Skeletal muscle tissue (tissue), 4 donors: ENCODE data around the gene HAAO. TPM values are rescaled to one million over a fixed set of nuclear protein-coding genes. Genes with fewer than 3 reads are reported as not detected.

ENCODE experiments used
- H3K27ac ChIP-seq: one replicate; pipeline ENCODE4 v1.7.0; 2013; ENCODE audit warnings: mild to moderate bottlenecking, low read depth, low read length, inconsistent platforms
- H3K27me3 ChIP-seq, 3 donors: one replicate each; pipeline ENCODE4 v1.7.0; 2013; ENCODE audit warnings: low read length in 3 of 3; ENCODE audit not compliant: control insufficient read depth in 3 of 3, insufficient read depth in 3 of 3
- H3K36me3 ChIP-seq, 3 donors: one replicate each; pipeline ENCODE4 v1.7.0; 2013; ENCODE audit warnings: low read length in 3 of 3; ENCODE audit not compliant: control insufficient read depth in 3 of 3, insufficient read depth in 3 of 3
- H3K4me1 ChIP-seq, 3 donors: one replicate each; pipeline ENCODE4 v1.7.0; 2013; ENCODE audit warnings: low read length in 3 of 3, mild to moderate bottlenecking in 3 of 3; ENCODE audit not compliant: control insufficient read depth in 3 of 3, insufficient read depth in 3 of 3
- H3K4me3 ChIP-seq, 3 donors: one replicate each; pipeline ENCODE4 v1.7.0; 2013; ENCODE audit warnings: low read length in 3 of 3
- H3K9ac ChIP-seq, 3 donors: one replicate each; pipeline ENCODE4 v1.7.0; 2013; ENCODE audit warnings: low read length in 3 of 3, mild to moderate bottlenecking in 3 of 3, moderate library complexity in 2 of 3, low read depth in 1 of 3
- H3K9me3 ChIP-seq, 3 donors: one replicate each; pipeline ENCODE4 v1.7.0; 2013; ENCODE audit warnings: low read length in 3 of 3; ENCODE audit not compliant: control insufficient read depth in 3 of 3
- total RNA-seq: library from RNA; depleted of rRNA; stranded (reverse); fragments of >200 nt; gene quantifications from one replicate; pipeline ENCODE4 v1.2.3, GENCODE V29; 2014
- donor health status: Osteomylitis.

Gene HAAO
- total RNA-seq, 1 donor from 2014 or later, result 4.2 TPM

- peaks cover 0 to 3% (median 0%) of the 10 kb centered on the region in 3 donors for H3K36me3 ChIP-seq
- no peak overlapping the region for H3K27ac ChIP-seq
- H3K9me3 ChIP-seq, result no peaks in the 10 kb centered on the region
- peak overlapping the region in 1 of 3 donors; percentile 8 for H3K9ac ChIP-seq
- peaks cover 3 to 21% (median 4%) of the 10 kb centered on the region in 3 donors for H3K27me3 ChIP-seq
- peaks cover 5 to 13% (median 9%) of the 10 kb centered on the region in 3 donors for H3K4me1 ChIP-seq
- no peak overlapping the region for H3K4me3 ChIP-seq
Observed at GRCh38 chr2:42786561-42787345, 5.6 kb downstream of the HAAO start.

GRCh38 chr2:42784204-42784880, 8.0 kb downstream of the HAAO start:
- peaks cover 0 to 3% (median 0%) of the 10 kb centered on the region in 3 donors for H3K36me3 ChIP-seq
- no peak overlapping the region for H3K9ac ChIP-seq
- H3K4me1 ChIP-seq, result peaks cover 0 to 6% (median 5%) of the 10 kb centered on the region in 3 donors
- H3K27me3 ChIP-seq, result peaks cover 0 to 8% (median 0%) of the 10 kb centered on the region in 3 donors
- no peak overlapping the region for H3K4me3 ChIP-seq
- no peaks in the 10 kb centered on the region for H3K9me3 ChIP-seq
- no peak overlapping the region for H3K27ac ChIP-seq

- Histone ChIP-seq H3K4me3 (no peak overlapping the region), H3K4me1 (peaks cover 0 to 6% (median 5%) of the 10 kb centered on the region in 3 donors), H3K36me3 (peaks cover 0 to 3% (median 0%) of the 10 kb centered on the region in 3 donors), H3K27ac (no peak overlapping the region), H3K27me3 (peaks cover 0 to 3% (median 0%) of the 10 kb centered on the region in 3 donors), H3K9ac (no peak overlapping the region), H3K9me3 (no peaks in the 10 kb centered on the region)
Observed at GRCh38 chr2:42783511-42783910, 8.9 kb downstream of the HAAO start.

GRCh38 chr2:42781181-42781580, 11.2 kb downstream of the HAAO start:
- no peaks in the 10 kb centered on the region for H3K27me3 ChIP-seq
- no peak overlapping the region for H3K9ac ChIP-seq
- H3K27ac ChIP-seq, result no peak overlapping the region
- H3K4me1 ChIP-seq, result peaks cover 0 to 4% (median 0%) of the 10 kb centered on the region in 3 donors
- H3K9me3 ChIP-seq, result no peaks in the 10 kb centered on the region
- H3K4me3 ChIP-seq, result no peak overlapping the region
- no peaks in the 10 kb centered on the region for H3K36me3 ChIP-seq

GRCh38 chr2:42777883-42778805, 14.2 kb downstream of the HAAO start:
- no peak overlapping the region for H3K4me3 ChIP-seq
- no peaks in the 10 kb centered on the region for H3K9me3 ChIP-seq
- no peaks in the 10 kb centered on the region for H3K4me1 ChIP-seq
- H3K27ac ChIP-seq, result no peak overlapping the region
- no peaks in the 10 kb centered on the region for H3K36me3 ChIP-seq
- no peak overlapping the region for H3K9ac ChIP-seq
- H3K27me3 ChIP-seq, result no peaks in the 10 kb centered on the region

- no peak overlapping the region for H3K4me3 ChIP-seq
- no peaks in the 10 kb centered on the region for H3K9me3 ChIP-seq
- no peak overlapping the region for H3K9ac ChIP-seq
- no peaks in the 10 kb centered on the region for H3K36me3 ChIP-seq
- H3K27ac ChIP-seq, result no peak overlapping the region
- no peaks in the 10 kb centered on the region for H3K27me3 ChIP-seq
- no peaks in the 10 kb centered on the region for H3K4me1 ChIP-seq
Observed at GRCh38 chr2:42775810-42776209, 16.6 kb downstream of the HAAO start.

- no peak overlapping the region for H3K4me3 ChIP-seq
- no peak overlapping the region for H3K27ac ChIP-seq
- H3K9ac ChIP-seq, result no peak overlapping the region
- H3K27me3 ChIP-seq, result no peaks in the 10 kb centered on the region
- no peaks in the 10 kb centered on the region for H3K9me3 ChIP-seq
- H3K4me1 ChIP-seq, result no peaks in the 10 kb centered on the region
- no peaks in the 10 kb centered on the region for H3K36me3 ChIP-seq
Observed at GRCh38 chr2:42775186-42775585, 17.2 kb downstream of the HAAO start.

GRCh38 chr2:42771546-42772153, 20.7 kb downstream of the HAAO start:
- Histone ChIP-seq H3K4me3 (no peak overlapping the region), H3K9ac (no peak overlapping the region), H3K27ac (no peak overlapping the region), H3K4me1 (no peaks in the 10 kb centered on the region), H3K9me3 (no peaks in the 10 kb centered on the region), H3K36me3 (no peaks in the 10 kb centered on the region), H3K27me3 (no peaks in the 10 kb centered on the region)

GRCh38 chr2:42770288-42771131, 21.9 kb downstream of the HAAO start:
- Histone ChIP-seq H3K4me3 (no peak overlapping the region), H3K9me3 (no peaks in the 10 kb centered on the region), H3K9ac (peak overlapping the region in 1 of 3 donors; percentile 28), H3K36me3 (no peaks in the 10 kb centered on the region), H3K27ac (no peak overlapping the region), H3K27me3 (no peaks in the 10 kb centered on the region), H3K4me1 (no peaks in the 10 kb centered on the region)
